ENCODE data around the gene AIP.
A peak's percentile ranks its signal among the peaks of the same experiment; 100 is the strongest.
"Not testable (repeated sequence)": the region's sequence is repeated elsewhere in the genome, so short reads cannot be mapped to it uniquely, and the experiment has no call there.

Gene AIP

GRCh38 chr11:67469508-67469811, 13.4 kb upstream of the AIP start:
- TF ChIP-seq, protein P1, sequence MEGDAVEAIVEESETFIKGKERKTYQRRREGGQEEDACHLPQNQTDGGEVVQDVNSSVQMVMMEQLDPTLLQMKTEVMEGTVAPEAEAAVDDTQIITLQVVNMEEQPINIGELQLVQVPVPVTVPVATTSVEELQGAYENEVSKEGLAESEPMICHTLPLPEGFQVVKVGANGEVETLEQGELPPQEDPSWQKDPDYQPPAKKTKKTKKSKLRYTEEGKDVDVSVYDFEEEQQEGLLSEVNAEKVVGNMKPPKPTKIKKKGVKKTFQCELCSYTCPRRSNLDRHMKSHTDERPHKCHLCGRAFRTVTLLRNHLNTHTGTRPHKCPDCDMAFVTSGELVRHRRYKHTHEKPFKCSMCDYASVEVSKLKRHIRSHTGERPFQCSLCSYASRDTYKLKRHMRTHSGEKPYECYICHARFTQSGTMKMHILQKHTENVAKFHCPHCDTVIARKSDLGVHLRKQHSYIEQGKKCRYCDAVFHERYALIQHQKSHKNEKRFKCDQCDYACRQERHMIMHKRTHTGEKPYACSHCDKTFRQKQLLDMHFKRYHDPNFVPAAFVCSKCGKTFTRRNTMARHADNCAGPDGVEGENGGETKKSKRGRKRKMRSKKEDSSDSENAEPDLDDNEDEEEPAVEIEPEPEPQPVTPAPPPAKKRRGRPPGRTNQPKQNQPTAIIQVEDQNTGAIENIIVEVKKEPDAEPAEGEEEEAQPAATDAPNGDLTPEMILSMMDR (IDR thresholded peaks at IDR 0.05; ENCODE audit: low read depth, low read length, missing control alignments) = no peak
- peak overlapping the region; percentile 68 for H3K4me3 ChIP-seq (ENCODE audit: low read depth, low read length)
- DNase-seq (ENCODE audit: low read depth) = no peak

GRCh38 chr11:67470337-67471002, 12.4 kb upstream of the AIP start:
- no peak for DNase-seq (ENCODE audit: low read depth)
- TF ChIP-seq, protein P1 (IDR thresholded peaks at IDR 0.05; ENCODE audit: low read depth, low read length, missing control alignments) = no peak
- H3K4me3 ChIP-seq (ENCODE audit: low read depth, low read length) = no peak overlapping the region

DNA sequence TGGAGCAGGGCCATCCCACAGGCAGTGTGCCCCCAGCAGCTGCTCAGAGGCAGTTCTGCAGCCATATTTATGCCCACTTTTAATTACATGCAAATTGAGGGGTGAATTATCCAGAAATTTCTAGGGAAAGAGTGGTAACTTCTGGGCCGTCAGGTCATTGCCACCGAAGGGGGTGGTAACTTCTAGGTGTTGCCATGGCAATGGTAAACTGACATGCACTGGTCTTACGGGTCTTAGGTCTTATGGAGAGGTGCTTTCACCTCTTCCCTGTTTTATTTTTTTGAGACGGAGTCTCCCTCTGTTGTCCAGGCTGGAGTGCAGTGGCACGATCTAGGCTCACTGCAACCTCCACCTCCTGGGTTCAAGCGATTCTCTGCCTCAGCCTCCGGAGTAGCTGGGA, 9.9 kb upstream of the AIP start:
- TF ChIP-seq, protein P1 (IDR thresholded peaks at IDR 0.05; ENCODE audit: low read depth, low read length, missing control alignments) = no peak
- no peak overlapping the region for H3K4me3 ChIP-seq (ENCODE audit: low read depth, low read length)
- no peak for DNase-seq (ENCODE audit: low read depth)

- not testable (repeated sequence) for DNase-seq (ENCODE audit: low read depth); H3K4me3 ChIP-seq (ENCODE audit: low read depth, low read length)
Observed at GRCh38 chr11:67476692-67477091, 6.1 kb upstream of the AIP start.

- not testable (repeated sequence) for DNase-seq (ENCODE audit: low read depth); H3K4me3 ChIP-seq (ENCODE audit: low read depth, low read length)
Observed at GRCh38 chr11:67477344-67478050, 5.3 kb upstream of the AIP start.

- DNase-seq (ENCODE audit: low read depth) = no peak
- TF ChIP-seq, protein P1 (IDR thresholded peaks at IDR 0.05; ENCODE audit: low read depth, low read length, missing control alignments) = no peak
- peak overlapping the region; percentile 64 for H3K4me3 ChIP-seq (ENCODE audit: low read depth, low read length)
Observed at GRCh38 chr11:67482275-67482826, 475 bp upstream of the AIP start.

DNA sequence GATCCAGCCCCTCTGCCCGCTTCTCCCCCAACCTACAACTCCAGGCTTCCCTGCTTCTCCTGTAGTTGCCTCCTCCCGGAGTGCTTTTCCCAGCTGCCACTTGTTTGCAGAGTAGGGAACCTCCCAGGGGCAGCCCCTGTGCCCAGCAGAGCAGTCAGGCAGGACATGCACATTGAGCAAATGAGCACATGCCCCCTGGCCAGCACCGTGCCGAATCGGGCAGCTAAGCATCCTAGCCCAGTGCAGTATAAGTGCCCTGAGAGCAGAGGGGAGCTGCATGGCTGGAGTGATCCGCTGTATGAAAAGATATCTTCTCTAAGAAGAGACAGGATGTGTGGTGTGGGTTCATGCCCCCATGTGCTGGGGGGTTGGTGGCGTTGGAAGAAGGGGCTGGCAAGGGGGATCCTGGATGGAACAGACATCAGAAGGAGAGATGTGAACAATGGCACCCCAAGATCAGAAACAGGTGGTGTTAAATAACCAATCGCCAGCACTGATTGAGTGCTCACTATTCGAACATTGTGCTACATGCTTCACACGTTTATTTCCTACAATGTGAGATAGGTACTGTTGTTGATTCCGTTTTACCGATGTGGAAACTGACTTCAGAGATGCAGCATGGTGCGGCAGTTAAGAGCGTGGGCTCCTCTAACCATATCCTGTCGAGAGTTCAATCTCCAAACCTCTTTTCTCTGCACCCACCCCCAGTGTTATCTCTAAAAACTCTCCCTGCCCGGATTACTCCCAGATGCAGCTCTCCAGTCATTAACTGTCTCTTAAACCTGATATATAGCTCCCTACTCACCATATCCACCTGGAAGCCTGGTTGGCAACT, 1.2 kb downstream of the AIP start:
- DNase-seq (ENCODE audit: low read depth) = no peak
- TF ChIP-seq, protein P1 (IDR thresholded peaks at IDR 0.05; ENCODE audit: low read depth, low read length, missing control alignments) = no peak
- H3K4me3 ChIP-seq (ENCODE audit: low read depth, low read length) = peak overlapping the region; percentile 64

All from GM12864 (cell line).